ENCODE data around the gene FBLN7. TPM values are rescaled to one million over a fixed set of nuclear protein-coding genes. Genes with fewer than 3 reads are reported as not detected.

FBLN7 gene
- total RNA-seq, 1 experiment from 2014 or later = 0.73 TPM

DNA sequence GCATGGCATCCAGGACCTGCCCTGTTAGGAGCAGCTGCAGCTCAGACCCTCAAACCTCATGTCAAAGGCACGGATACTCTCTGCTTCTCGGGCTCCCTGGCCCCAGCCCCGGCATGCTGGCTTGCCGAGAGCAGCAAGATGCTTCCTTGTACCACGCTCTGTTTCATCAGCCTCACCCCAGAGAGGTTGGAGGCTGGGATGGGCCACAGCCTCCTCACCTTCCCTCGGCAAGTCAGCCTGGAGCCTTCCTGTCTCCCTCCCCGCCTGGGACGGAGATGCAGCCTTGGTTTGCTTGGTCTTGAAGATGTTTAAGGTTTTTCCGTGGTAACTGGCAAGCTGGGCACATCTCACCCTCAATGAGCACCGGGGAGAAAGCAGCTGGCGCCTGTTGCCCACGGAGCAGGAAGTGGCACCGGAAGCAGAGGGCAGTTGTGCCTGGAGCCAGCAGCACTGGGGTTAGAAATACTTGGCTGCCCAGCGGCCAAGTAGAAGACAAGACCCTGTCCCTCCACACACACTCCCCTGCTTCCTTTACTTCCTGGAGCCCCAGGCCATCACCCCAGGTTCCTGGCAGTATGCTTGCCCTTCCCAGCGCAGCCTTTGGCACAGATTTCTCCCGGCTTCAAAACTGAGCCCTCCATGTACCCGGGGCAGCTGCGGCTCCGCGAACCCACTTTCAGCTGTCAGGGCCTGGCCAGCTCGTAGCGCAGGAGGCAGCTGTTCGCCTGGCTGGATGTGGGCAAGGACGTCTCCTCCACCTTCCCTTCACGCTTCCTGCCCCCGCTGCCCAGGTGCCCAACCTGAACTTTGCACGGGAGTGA, 17.4 kb downstream of the FBLN7 start:
- Mint-ChIP-seq H3K4me3 (ENCODE audit: low read depth, unreplicated experiment) (no peak overlapping the region), H3K9me3 (ENCODE audit: low read depth, unreplicated experiment) (no peaks in the 10 kb centered on the region), H3K36me3 (ENCODE audit: insufficient read depth, unreplicated experiment) (no peaks in the 10 kb centered on the region), H3K27ac (ENCODE audit: unreplicated experiment) (no peak overlapping the region), H3K4me1 (ENCODE audit: low read depth, unreplicated experiment) (no peaks in the 10 kb centered on the region), H3K27me3 (ENCODE audit: unreplicated experiment) (no peaks in the 10 kb centered on the region)
- DNase-seq = no peak
- CTCF ChIA-PET = no interaction called here
- no TSS peak for BruUV-seq (replicated peaks)
- TF ChIP-seq, protein P1, sequence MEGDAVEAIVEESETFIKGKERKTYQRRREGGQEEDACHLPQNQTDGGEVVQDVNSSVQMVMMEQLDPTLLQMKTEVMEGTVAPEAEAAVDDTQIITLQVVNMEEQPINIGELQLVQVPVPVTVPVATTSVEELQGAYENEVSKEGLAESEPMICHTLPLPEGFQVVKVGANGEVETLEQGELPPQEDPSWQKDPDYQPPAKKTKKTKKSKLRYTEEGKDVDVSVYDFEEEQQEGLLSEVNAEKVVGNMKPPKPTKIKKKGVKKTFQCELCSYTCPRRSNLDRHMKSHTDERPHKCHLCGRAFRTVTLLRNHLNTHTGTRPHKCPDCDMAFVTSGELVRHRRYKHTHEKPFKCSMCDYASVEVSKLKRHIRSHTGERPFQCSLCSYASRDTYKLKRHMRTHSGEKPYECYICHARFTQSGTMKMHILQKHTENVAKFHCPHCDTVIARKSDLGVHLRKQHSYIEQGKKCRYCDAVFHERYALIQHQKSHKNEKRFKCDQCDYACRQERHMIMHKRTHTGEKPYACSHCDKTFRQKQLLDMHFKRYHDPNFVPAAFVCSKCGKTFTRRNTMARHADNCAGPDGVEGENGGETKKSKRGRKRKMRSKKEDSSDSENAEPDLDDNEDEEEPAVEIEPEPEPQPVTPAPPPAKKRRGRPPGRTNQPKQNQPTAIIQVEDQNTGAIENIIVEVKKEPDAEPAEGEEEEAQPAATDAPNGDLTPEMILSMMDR (IDR thresholded peaks at IDR 0.05; ENCODE audit: unreplicated experiment) = no peak
- intact Hi-C loops (cut with micrococcal nuclease; ENCODE audit: unreplicated experiment) = no loop called here

DNA sequence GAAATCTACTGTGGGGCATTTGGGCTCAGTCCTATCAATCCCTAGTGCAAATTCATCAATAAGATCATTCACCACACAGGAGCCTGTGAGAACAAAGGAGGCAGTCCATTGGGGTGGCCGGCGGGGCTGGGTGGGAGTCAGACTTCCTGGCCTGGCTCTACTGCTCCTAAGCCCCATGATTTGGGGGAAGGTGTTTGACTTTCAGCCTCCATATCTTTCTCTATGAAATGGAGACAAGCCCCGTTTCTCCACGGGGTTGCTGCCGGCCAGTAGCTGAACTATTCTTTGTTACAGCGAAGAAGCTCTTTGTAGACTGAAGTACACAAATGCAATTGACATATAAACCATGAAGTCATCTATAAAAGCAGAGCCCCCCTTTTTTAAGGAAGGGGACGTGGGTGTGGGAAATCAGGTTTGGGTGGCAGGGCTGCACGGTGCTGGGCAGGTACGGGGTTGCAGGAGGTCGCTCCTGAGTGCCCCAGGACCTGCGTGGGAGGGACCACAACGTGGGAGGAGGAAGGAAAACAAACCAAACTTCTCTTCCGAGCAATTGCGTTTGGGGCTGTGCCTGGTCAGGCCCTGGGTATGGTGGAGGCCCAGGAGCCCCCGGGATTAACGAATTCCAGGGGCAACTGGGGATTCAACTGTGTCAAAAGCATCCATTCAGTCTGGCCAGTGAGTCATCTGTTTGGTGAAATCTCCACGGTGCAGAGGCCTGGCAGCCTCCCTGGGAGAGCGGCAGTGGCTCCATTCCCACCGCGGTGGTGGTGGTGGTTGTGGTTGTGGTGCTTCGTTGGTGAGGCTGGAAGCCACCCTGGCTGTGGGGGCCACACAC, 18.2 kb downstream of the FBLN7 start:
- no TSS peak for BruUV-seq (replicated peaks)
- Mint-ChIP-seq H3K4me3 (ENCODE audit: low read depth, unreplicated experiment) (no peak overlapping the region), H3K27me3 (ENCODE audit: unreplicated experiment) (no peaks in the 10 kb centered on the region), H3K36me3 (ENCODE audit: insufficient read depth, unreplicated experiment) (no peaks in the 10 kb centered on the region), H3K27ac (ENCODE audit: unreplicated experiment) (no peak overlapping the region), H3K4me1 (ENCODE audit: low read depth, unreplicated experiment) (no peaks in the 10 kb centered on the region), H3K9me3 (ENCODE audit: low read depth, unreplicated experiment) (no peaks in the 10 kb centered on the region)
- intact Hi-C loops (cut with micrococcal nuclease; ENCODE audit: unreplicated experiment) = no loop called here
- TF ChIP-seq, protein P1 (IDR thresholded peaks at IDR 0.05; ENCODE audit: unreplicated experiment) = no peak
- no peak for DNase-seq
- CTCF ChIA-PET = no interaction called here

DNA sequence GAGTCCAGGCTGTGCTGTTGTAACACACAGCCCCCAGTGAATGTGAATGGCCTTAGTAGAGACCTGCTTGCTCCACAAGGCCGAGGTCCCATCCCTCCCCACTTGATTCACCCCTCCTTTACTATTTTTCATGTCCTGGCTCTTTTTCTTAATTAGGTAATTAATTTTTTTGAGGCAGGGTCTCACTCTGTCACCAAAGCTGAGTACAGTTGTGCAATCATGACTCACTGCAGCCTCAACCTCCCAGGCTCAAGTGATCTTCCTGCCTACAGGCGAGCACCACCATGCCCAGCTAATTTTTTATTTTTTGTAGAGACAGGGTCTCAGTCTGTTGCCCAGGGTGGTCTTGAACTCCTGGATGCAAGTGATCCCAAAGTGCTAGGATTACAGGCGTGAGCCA, 19.3 kb downstream of the FBLN7 start:
- H3K9me3 Mint-ChIP-seq (ENCODE audit: low read depth, unreplicated experiment) = no peaks in the 10 kb centered on the region
- no TSS peak for BruUV-seq (replicated peaks)
- CTCF ChIA-PET = no interaction called here
- H3K36me3 Mint-ChIP-seq (ENCODE audit: insufficient read depth, unreplicated experiment) = no peaks in the 10 kb centered on the region
- no peak overlapping the region for H3K4me3 Mint-ChIP-seq (ENCODE audit: low read depth, unreplicated experiment)
- H3K4me1 Mint-ChIP-seq (ENCODE audit: low read depth, unreplicated experiment) = no peaks in the 10 kb centered on the region
- H3K27me3 Mint-ChIP-seq (ENCODE audit: unreplicated experiment) = peaks cover 3% of the 10 kb centered on the region
- H3K27ac Mint-ChIP-seq (ENCODE audit: unreplicated experiment) = no peak overlapping the region
- DNase-seq = no peak
- TF ChIP-seq, protein P1 (IDR thresholded peaks at IDR 0.05; ENCODE audit: unreplicated experiment) = no peak
- intact Hi-C loops (cut with micrococcal nuclease; ENCODE audit: unreplicated experiment) = no loop called here

DNA sequence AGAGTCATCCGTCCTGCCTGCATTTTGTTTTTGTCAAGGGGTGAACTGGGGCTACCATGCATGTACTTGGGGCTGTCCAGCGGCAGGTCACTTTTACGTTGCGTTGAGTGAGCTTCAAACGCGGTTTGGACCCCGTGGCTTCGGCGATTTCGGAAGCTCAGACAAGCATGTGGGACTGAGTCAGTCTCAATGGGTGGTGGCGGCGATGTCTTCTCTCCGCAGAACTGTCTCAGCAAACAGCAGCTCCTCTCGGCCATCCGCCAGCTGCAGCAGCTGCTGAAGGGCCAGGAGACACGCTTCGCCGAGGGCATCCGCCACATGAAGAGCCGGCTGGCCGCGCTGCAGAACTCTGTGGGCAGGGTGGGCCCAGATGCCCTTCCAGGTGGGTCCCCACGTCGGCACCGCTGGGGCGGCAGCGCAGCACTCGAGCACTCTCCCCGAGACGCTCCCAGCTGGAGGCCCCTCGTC, 21.3 kb downstream of the FBLN7 start:
- Mint-ChIP-seq H3K27ac (ENCODE audit: unreplicated experiment) (no peak overlapping the region), H3K27me3 (ENCODE audit: unreplicated experiment) (peaks cover 23% of the 10 kb centered on the region)
- intact Hi-C loops (cut with micrococcal nuclease; ENCODE audit: unreplicated experiment) = no loop called here

More for the DNA sequence above, 21.3 kb downstream of the FBLN7 start:
- CTCF ChIA-PET = interaction anchor here (0.6 kb wide), 1 partner anchor 274 kb away, joined by 3 read pairs; the partner anchor contains the start of gene RGPD8
- H3K9me3 Mint-ChIP-seq (ENCODE audit: low read depth, unreplicated experiment) = no peaks in the 10 kb centered on the region
- BruUV-seq (replicated peaks) = no TSS peak
- TF ChIP-seq, protein P1 (IDR thresholded peaks at IDR 0.05; ENCODE audit: unreplicated experiment) = no peak
- H3K36me3 Mint-ChIP-seq (ENCODE audit: insufficient read depth, unreplicated experiment) = no peaks in the 10 kb centered on the region
- no peak for DNase-seq
- H3K4me3 Mint-ChIP-seq (ENCODE audit: low read depth, unreplicated experiment) = no peak overlapping the region
- H3K4me1 Mint-ChIP-seq (ENCODE audit: low read depth, unreplicated experiment) = no peaks in the 10 kb centered on the region

Measured in Calu3 (cell line).